SK-N-MC (cell line): ENCODE data around the gene TSPOAP1.

Experiments
- EZH2 ChIP-seq: fragments of 200-600 bp; sonication (generic); IDR thresholded peaks from one replicate; pipeline ENCODE4 v1.6.1; 2017; ENCODE audit warnings: antibody characterized with exemption
- FOXP2 ChIP-seq: optimal IDR thresholded peaks from 2 replicates; pipeline ENCODE3; 2011; ENCODE audit warnings: mild to moderate bottlenecking, moderate library complexity; ENCODE audit not compliant: insufficient read depth; ENCODE audit errors: extremely low read length, control extremely low read depth
- POLR2AphosphoS5 ChIP-seq: IDR thresholded peaks from 2 replicates; pipeline ENCODE4 v1.6.1; 2012; ENCODE audit warnings: mild to moderate bottlenecking, low read depth, low read length, borderline replicate concordance

- no peak for TF ChIP-seq POLR2AphosphoS5
- no peak for TF ChIP-seq EZH2
- TF ChIP-seq FOXP2, result no peak
Observed at GRCh38 chr17:58344791-58345157, 16.2 kb upstream of the TSPOAP1 start.
